Measurements from ENCODE around the gene SNX32.

- TF ChIP-seq CTCF (IDR thresholded peaks at IDR 0.05), result no peak
- TF ChIP-seq POLR2AphosphoS5 (IDR thresholded peaks at IDR 0.05), result no peak
- no peak for TF ChIP-seq POLR2A (IDR thresholded peaks at IDR 0.05; ENCODE audit: low read depth)
These were observed 40.0 kb upstream of the SNX32 start for GRCh38 chr11:65793625-65794400.
